Embryonic facial prominence (tissue), 1 donor: ENCODE data around the gene TMEM184B.
"Not testable (repeated sequence)": the region's sequence is repeated elsewhere in the genome, so short reads cannot be mapped to it uniquely, and the experiment has no call there.

Source experiments
- DNase-seq: peaks from one replicate; pipeline ENCODE4 v3.0.0-alpha.2; 2016; ENCODE audit errors: extremely low spot score

Gene TMEM184B

GRCh38 chr22:38181453-38182200, 91.2 kb downstream of the TMEM184B start, which contains the start of gene PLA2G6:
TSS of gene PLA2G6 (minus strand) at chr22:38181830. CDS start at chr22:38169426, 12,404 bp downstream.
- peak; percentile 94 for DNase-seq

- no peak for DNase-seq
These were observed 91.9 kb downstream of the TMEM184B start for GRCh38 chr22:38180841-38181452.

GRCh38 chr22:38178605-38178937, 94.2 kb downstream of the TMEM184B start:
- DNase-seq: not testable (repeated sequence)

GRCh38 chr22:38177926-38178604, 94.7 kb downstream of the TMEM184B start:
- DNase-seq: no peak

- not testable (repeated sequence) for DNase-seq
These were observed 95.3 kb downstream of the TMEM184B start for GRCh38 chr22:38177571-38177925.

GRCh38 chr22:38177044-38177443, 95.8 kb downstream of the TMEM184B start:
- DNase-seq: no peak

GRCh38 chr22:38176170-38176741, 96.6 kb downstream of the TMEM184B start:
- no peak for DNase-seq

- DNase-seq: no peak
These were observed 97.3 kb downstream of the TMEM184B start for GRCh38 chr22:38175206-38176118.

- DNase-seq: no peak
These were observed 98.2 kb downstream of the TMEM184B start for GRCh38 chr22:38174626-38175025.

DNA sequence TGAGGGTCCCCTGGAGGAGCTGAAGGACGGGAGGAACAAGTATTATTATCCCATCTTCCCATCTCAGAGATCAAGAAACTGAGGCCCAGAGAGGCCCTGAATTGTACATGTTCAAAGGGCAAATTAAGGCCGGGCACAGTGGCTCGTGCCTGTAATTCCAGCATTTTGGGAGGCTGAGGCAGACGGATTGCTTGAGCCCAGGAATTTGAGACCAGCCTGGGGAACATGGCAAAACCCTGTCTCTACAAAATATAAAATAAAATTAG, 99.2 kb downstream of the TMEM184B start:
- no peak for DNase-seq

DNA sequence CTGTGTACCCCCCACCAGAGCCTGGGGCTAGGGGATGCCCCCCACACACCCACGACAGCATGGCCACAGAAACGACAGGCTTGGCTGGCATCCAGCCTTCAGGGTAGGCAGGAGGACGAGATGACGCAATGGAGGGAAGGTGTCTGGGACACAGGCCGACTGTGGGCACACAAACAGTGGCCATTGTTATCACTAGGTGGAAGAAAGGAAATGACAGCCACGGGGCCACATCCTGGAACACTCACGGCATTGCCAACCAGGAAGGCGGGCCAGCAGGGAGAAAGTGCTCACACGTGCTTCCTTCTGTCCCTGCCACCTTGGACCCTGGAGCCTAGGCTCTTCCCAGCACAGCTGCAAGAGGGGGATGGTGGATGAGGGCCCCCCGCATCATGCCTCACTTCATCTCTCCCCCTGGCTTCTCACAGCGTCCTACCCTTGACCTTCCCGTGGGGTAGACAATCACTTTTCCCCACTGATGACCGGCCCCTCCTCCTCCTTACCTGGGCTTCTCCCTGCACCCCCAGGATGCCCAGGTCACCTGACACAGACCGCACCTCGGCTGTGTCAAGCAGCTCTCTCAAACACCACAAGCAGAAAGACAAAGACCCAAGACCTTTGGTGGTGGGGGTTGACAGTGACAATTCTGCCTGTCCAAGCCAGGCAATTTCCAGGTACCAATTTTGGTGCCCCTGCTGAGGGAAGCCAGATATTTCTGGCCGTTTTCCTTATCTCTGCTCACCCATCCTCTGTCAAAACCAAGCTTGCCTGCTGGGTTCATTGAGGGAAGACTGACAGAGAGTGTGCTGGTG, 99.8 kb downstream of the TMEM184B start:
- no peak for DNase-seq

GRCh38 chr22:38171927-38172831, 100.6 kb downstream of the TMEM184B start:
- DNase-seq: no peak

- DNase-seq: no peak
These were observed 102.3 kb downstream of the TMEM184B start for GRCh38 chr22:38170469-38170868.
